Progenitor cell of endocrine pancreas (in vitro differentiated cells): ENCODE results near the gene MPDU1. TPM values are rescaled to one million over a fixed set of nuclear protein-coding genes. Genes with fewer than 3 reads are reported as not detected.
A peak's percentile ranks its signal among the peaks of the same experiment; 100 is the strongest.

ENCODE experiments used
- DNase-seq: peaks from one replicate; pipeline ENCODE4 v3.0.0; 2021; ENCODE audit warnings: low spot score; ENCODE audit not compliant: unreplicated experiment
- H3K27ac Mint-ChIP-seq: 2 replicates; pipeline ENCODE4 v1.8.0; 2021; ENCODE audit warnings: mild to moderate bottlenecking, moderate library complexity, mixed read lengths
- H3K27me3 Mint-ChIP-seq: 2 replicates; pipeline ENCODE4 v1.8.0; 2021; ENCODE audit warnings: mixed read lengths
- H3K36me3 Mint-ChIP-seq: 2 replicates; pipeline ENCODE4 v1.8.0; 2022; ENCODE audit warnings: mixed read lengths; ENCODE audit not compliant: insufficient read depth
- H3K4me1 Mint-ChIP-seq: 2 replicates; pipeline ENCODE4 v1.8.0; 2021; ENCODE audit warnings: low read depth, mixed read lengths
- H3K4me3 Mint-ChIP-seq: 2 replicates; pipeline ENCODE4 v1.8.0; 2021; ENCODE audit warnings: low read depth, mild to moderate bottlenecking, moderate library complexity, mixed read lengths
- H3K9me3 Mint-ChIP-seq: 2 replicates; pipeline ENCODE4 v1.8.0; 2021; ENCODE audit warnings: low read depth, mixed read lengths
- long read RNA-seq: library from polyadenylated mRNA; unstranded; transcript quantifications from one replicate; pipeline ENCODE4 v2.0.0, GENCODE V29; 2020
- total RNA-seq: library from RNA; stranded (reverse); gene quantifications from 2 replicates; pipeline ENCODE4 v1.2.1, GENCODE V29; 2021
- TF ChIP-seq, protein P1 (sequence below): fragments of 200-600 bp; sonication (generic); IDR thresholded peaks from one replicate; pipeline ENCODE4 v1.5.0; 2021; ENCODE audit warnings: antibody characterized with exemption, mild to moderate bottlenecking; ENCODE audit not compliant: unreplicated experiment

MPDU1 gene
- total RNA-seq, result 71.4 and 71.9 TPM in 2 replicates
- long read RNA-seq, transcript MPDU1-201 (7 exons, 1,601 nt), result major isoform, 39 of 48 reads
- long read RNA-seq, partial matches to known transcripts, result 1 of 48 reads
- long read RNA-seq, other reads (novel, unspliced or antisense), result 2 of 48 reads

GRCh38 chr17:7583253-7584109, at the start of gene MPDU1:
Gene MPDU1 (plus strand): TSS chr17:7583852. CDS start chr17:7583863, 11 bp downstream.
- TF ChIP-seq, protein P1, sequence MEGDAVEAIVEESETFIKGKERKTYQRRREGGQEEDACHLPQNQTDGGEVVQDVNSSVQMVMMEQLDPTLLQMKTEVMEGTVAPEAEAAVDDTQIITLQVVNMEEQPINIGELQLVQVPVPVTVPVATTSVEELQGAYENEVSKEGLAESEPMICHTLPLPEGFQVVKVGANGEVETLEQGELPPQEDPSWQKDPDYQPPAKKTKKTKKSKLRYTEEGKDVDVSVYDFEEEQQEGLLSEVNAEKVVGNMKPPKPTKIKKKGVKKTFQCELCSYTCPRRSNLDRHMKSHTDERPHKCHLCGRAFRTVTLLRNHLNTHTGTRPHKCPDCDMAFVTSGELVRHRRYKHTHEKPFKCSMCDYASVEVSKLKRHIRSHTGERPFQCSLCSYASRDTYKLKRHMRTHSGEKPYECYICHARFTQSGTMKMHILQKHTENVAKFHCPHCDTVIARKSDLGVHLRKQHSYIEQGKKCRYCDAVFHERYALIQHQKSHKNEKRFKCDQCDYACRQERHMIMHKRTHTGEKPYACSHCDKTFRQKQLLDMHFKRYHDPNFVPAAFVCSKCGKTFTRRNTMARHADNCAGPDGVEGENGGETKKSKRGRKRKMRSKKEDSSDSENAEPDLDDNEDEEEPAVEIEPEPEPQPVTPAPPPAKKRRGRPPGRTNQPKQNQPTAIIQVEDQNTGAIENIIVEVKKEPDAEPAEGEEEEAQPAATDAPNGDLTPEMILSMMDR, result no peak
- no peaks in the 10 kb centered on the region for H3K27me3 Mint-ChIP-seq
- H3K36me3 Mint-ChIP-seq, result peaks cover 15% of the 10 kb centered on the region
- peak within 1 kb of the TSS; percentile 98 for H3K4me3 Mint-ChIP-seq
- peak; percentile 88 for DNase-seq
- peaks cover 35% of the 10 kb centered on the region for H3K4me1 Mint-ChIP-seq
- H3K9me3 Mint-ChIP-seq, result no peaks in the 10 kb centered on the region
- H3K27ac Mint-ChIP-seq, result peak within 1 kb of the TSS; percentile 100

DNA sequence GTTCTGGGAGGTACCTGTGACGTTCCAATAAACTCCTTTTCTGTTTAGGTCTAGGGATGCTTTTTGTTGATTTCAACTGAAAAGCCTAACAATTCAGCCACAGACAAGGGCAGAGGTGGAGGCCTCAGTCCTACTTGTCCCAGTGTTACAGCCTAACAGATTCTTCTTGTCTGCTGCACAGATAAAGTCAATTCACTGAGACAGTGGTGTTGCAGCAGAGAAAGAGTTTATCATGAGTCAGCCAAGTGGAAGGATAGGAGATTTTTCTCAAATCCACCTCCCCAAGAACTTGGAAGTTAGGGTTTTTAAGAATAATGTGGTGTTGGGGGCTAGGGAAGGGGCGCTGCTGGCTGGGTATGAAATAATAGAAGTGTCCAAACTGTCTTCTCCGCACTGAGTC, 45.6 kb upstream of the MPDU1 start:
- no peak overlapping the region for H3K27ac Mint-ChIP-seq
- H3K4me1 Mint-ChIP-seq, result peaks cover 5% of the 10 kb centered on the region
- TF ChIP-seq, protein P1, result no peak
- H3K27me3 Mint-ChIP-seq, result no peaks in the 10 kb centered on the region
- DNase-seq, result no peak
- peaks cover 4% of the 10 kb centered on the region for H3K36me3 Mint-ChIP-seq
- H3K4me3 Mint-ChIP-seq, result no peak overlapping the region
- H3K9me3 Mint-ChIP-seq, result peaks cover 16% of the 10 kb centered on the region

DNA sequence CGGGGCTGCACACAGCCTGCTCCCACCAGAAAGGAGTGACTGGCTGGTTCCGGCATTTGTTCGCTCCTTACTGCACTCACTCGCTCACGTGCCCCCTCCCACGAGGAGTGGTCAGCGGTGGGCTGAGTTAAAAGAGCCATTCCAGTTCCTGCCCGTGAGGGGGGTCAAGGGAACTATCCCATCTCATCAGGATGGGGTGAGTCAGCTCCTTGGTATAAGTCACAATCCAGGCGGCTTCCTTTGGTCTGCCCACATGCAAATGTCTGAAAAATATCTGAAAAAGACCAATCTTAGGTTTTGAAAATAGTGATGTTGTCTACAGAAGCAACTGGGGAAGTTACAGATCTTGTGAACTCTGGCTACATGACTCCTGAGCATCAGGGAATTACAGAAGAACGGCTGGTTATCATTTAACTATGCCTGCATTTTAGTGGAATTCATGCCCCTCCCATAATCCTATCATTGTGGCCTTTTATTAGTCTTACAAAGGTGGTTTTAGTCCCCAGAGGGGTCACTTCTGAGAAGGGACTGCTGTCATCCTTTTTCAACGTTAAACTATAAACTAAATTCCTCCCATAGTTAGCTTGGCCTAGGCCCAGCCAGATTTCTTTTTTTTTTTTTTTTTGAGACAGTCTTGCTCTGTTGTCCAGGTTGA, 44.6 kb upstream of the MPDU1 start:
- H3K36me3 Mint-ChIP-seq, result peaks cover 4% of the 10 kb centered on the region

DNA sequence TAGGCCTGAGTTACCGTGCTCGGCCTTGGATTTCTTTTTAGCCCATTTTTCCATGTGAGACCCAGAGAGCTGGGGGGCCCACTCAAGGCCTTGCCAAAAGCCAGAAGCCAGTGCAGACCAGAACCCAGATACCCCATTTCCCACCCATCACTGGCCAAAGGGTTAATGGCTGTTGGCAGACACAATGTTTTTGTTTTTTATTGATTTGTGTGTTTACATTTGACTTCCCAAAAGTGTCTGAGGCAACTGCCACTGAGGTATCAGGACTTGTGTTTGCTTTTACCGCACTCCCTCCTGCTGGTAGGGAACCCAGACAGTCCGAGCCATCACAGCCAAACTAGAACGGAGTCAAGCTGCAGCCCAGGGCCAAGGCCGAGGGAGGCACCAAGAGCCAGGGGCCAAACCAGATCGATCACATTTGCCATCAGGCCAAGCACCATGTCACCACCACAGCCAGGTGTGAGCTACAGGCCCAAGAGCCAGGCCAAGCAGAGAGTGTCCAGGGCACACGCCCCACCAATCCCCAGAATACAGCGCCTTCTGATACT, 42.5 kb upstream of the MPDU1 start:
- H3K9me3 Mint-ChIP-seq, result peaks cover 10% of the 10 kb centered on the region
- H3K4me1 Mint-ChIP-seq, result peaks cover 4% of the 10 kb centered on the region
- H3K36me3 Mint-ChIP-seq, result peaks cover 4% of the 10 kb centered on the region
- DNase-seq, result no peak
- no peak overlapping the region for H3K4me3 Mint-ChIP-seq
- TF ChIP-seq, protein P1, result no peak
- peaks cover 3% of the 10 kb centered on the region for H3K27me3 Mint-ChIP-seq
- no peak overlapping the region for H3K27ac Mint-ChIP-seq

More for the DNA sequence above, 44.6 kb upstream of the MPDU1 start:
- peaks cover 3% of the 10 kb centered on the region for H3K27me3 Mint-ChIP-seq
- peaks cover 4% of the 10 kb centered on the region for H3K4me1 Mint-ChIP-seq
- no peak overlapping the region for H3K27ac Mint-ChIP-seq
- no peak for DNase-seq
- peaks cover 15% of the 10 kb centered on the region for H3K9me3 Mint-ChIP-seq
- TF ChIP-seq, protein P1, result no peak
- H3K4me3 Mint-ChIP-seq, result no peak overlapping the region

GRCh38 chr17:7544911-7545310, 38.7 kb upstream of the MPDU1 start:
- TF ChIP-seq, protein P1, result no peak
- no peaks in the 10 kb centered on the region for H3K36me3 Mint-ChIP-seq
- H3K4me1 Mint-ChIP-seq, result peaks cover 15% of the 10 kb centered on the region
- H3K27ac Mint-ChIP-seq, result no peak overlapping the region
- peaks cover 3% of the 10 kb centered on the region for H3K27me3 Mint-ChIP-seq
- H3K4me3 Mint-ChIP-seq, result no peak overlapping the region
- no peaks in the 10 kb centered on the region for H3K9me3 Mint-ChIP-seq
- DNase-seq, result no peak
